T-cell (primary cell): ENCODE data around the gene BRD3. TPM values are rescaled to one million over a fixed set of nuclear protein-coding genes. Genes with fewer than 3 reads are reported as not detected.

ENCODE experiments used
- ATAC-seq, 4 experiments: fragments of 200-7000 bp in 3 of 4; fragments of 150-1000 bp in 1 of 4; cut with Tn5 transposase; replicated peaks in 1 of 4; 1 replicate in 3 of 4; 2 replicates in 1 of 4; pipeline ENCODE4 v1.10.0; 2021; ENCODE audit warnings: moderate library complexity in 3 of 4, mild to moderate bottlenecking in 2 of 4, moderate number of reproducible peaks in 1 of 4
- CTCF ChIA-PET, 2 donors: fragments of 300-600 bp; sonication (Branson Sonifier 250); formaldehyde crosslinking; loops; one replicate each; lab custom pipeline; 2022; ENCODE audit warnings: antibody characterized with exemption in 2 of 2; lab: Charles Lee
- POLR2A ChIA-PET, 2 donors: fragments of 300-600 bp; sonication (Branson Sonifier 250); formaldehyde crosslinking; loops; one replicate each; lab custom pipeline; 2022; ENCODE audit warnings: antibody characterized with exemption in 2 of 2; lab: Charles Lee
- DNase-seq, 35 experiments: peaks; one replicate each; pipeline versions ENCODE4 v3.0.0 to v3.0.0-alpha.2; 2013 to 2023
- H3K27ac ChIP-seq: one replicate; pipeline ENCODE4 v1.5.1; 2013; ENCODE audit warnings: low read length
- H3K27me3 ChIP-seq, 2 experiments: replicated peaks in 1 of 2; 1 replicate in 1 of 2; 2 replicates in 1 of 2; pipeline versions ENCODE4 v1.6.1 to v1.7.0; 2013; ENCODE audit warnings: low read length in 1 of 2, mixed read lengths in 1 of 2; ENCODE audit not compliant: control insufficient read depth in 2 of 2, insufficient read depth in 2 of 2; ENCODE audit errors: extremely low read depth in 1 of 2
- H3K36me3 ChIP-seq, 2 donors: 1 replicate in 1 of 2; 2 replicates in 1 of 2; pipeline versions ENCODE4 v1.6.1 to v1.7.0; 2013; ENCODE audit warnings: low read length in 1 of 2; ENCODE audit not compliant: control insufficient read depth in 2 of 2, insufficient read depth in 1 of 2; ENCODE audit errors: extremely low read depth in 1 of 2
- H3K4me1 ChIP-seq, 2 experiments: 1 replicate in 1 of 2; 2 replicates in 1 of 2; pipeline versions ENCODE4 v1.6.1 to v1.7.0; 2013; ENCODE audit warnings: low read length in 2 of 2, mixed read lengths in 1 of 2; ENCODE audit not compliant: insufficient read depth in 2 of 2, control insufficient read depth in 1 of 2; ENCODE audit errors: extremely low read depth in 1 of 2
- H3K4me3 ChIP-seq, 2 donors: 1 replicate in 1 of 2; 2 replicates in 1 of 2; pipeline versions ENCODE4 v1.5.1 to v1.7.0; 2013; ENCODE audit warnings: mild to moderate bottlenecking in 2 of 2, low read length in 1 of 2, moderate library complexity in 1 of 2; ENCODE audit not compliant: control insufficient read depth in 1 of 2; ENCODE audit errors: extremely low read depth in 1 of 2
- H3K9me3 ChIP-seq: 2 replicates; pipeline ENCODE4 v1.7.0; 2013
- H3K27ac Mint-ChIP-seq, 2 donors: one replicate each; pipeline ENCODE4 v1.8.0; 2020 to 2021; ENCODE audit warnings: mild to moderate bottlenecking in 2 of 2, mixed read lengths in 2 of 2
- H3K27me3 Mint-ChIP-seq, 2 donors: one replicate each; pipeline ENCODE4 v1.8.0; 2021 to 2022; ENCODE audit warnings: mixed read lengths in 2 of 2
- H3K36me3 Mint-ChIP-seq: one replicate; pipeline ENCODE4 v1.8.0; 2021; ENCODE audit warnings: mixed read lengths
- H3K4me1 Mint-ChIP-seq, 3 donors: one replicate each; pipeline ENCODE4 v1.8.0; 2020 to 2022; ENCODE audit warnings: mixed read lengths in 3 of 3, mild to moderate bottlenecking in 1 of 3
- H3K4me3 Mint-ChIP-seq, 3 donors: one replicate each; pipeline ENCODE4 v1.8.0; 2020 to 2022; ENCODE audit warnings: mild to moderate bottlenecking in 3 of 3, mixed read lengths in 3 of 3, moderate library complexity in 3 of 3
- H3K9me3 Mint-ChIP-seq, 3 donors: one replicate each; pipeline ENCODE4 v1.8.0; 2020 to 2022; ENCODE audit warnings: mixed read lengths in 3 of 3
- WGBS: methylation state at CpG from one replicate; pipeline ENCODE4 v1.1.5; 2013; ENCODE audit warnings: missing lambda C conversion rate; ENCODE audit not compliant: insufficient coverage; 5-methylcytosine and 5-hydroxymethylcytosine counted together
- total RNA-seq, 35 experiments: library from RNA in 6 of 35; stranded (reverse) in 6 of 35; fragments of 120-200 nt in 1 of 35; gene quantifications; one replicate each; pipeline versions ENCODE4 v1.2.1 to v1.2.4 and lab custom pipeline; 2013 to 2026

The BRD3 gene
- total RNA-seq, 5 donors from 2014 or later (not counting 1 experiment from before 2014, with no cell fraction given), result 33.7 to 63.7 (median 58.2) TPM

- Mint-ChIP-seq H3K27ac (no peak overlapping the region), H3K36me3 (no peaks in the 10 kb centered on the region), H3K4me1 (no peaks in the 10 kb centered on the region), H3K4me3 (no peak overlapping the region), H3K9me3 (peaks cover 0 to 4% (median 0%) of the 10 kb centered on the region in 3 donors), H3K27me3 (peaks cover 3 to 11% of the 10 kb centered on the region in 2 donors)
- ChIA-PET POLR2A (no interaction called here), CTCF (interaction anchor here in 1 of 2 donors (0.6 kb wide), 1 partner anchor 42 kb away, joined by 6 read pairs; no protein-coding TSS in a partner anchor)
- Histone ChIP-seq H3K4me3 (no peak overlapping the region), H3K4me1 (no peaks in the 10 kb centered on the region), H3K36me3 (no peaks in the 10 kb centered on the region), H3K9me3 (no peaks in the 10 kb centered on the region), H3K27ac (no peak overlapping the region), H3K27me3 (peaks cover 0 to 46% of the 10 kb centered on the region in 2 experiments)
- 85% methylated on average over 19 of the region's 20 CpGs for WGBS
- ATAC-seq, result no peak
- no peak for DNase-seq
Measured at GRCh38 chr9:134004131-134004873, 63.5 kb downstream of the BRD3 start.

- Mint-ChIP-seq H3K27me3 (peaks cover 0 to 11% of the 10 kb centered on the region in 2 donors), H3K36me3 (no peaks in the 10 kb centered on the region), H3K4me3 (no peak overlapping the region), H3K4me1 (no peaks in the 10 kb centered on the region), H3K27ac (no peak overlapping the region), H3K9me3 (peaks cover 0 to 4% (median 0%) of the 10 kb centered on the region in 3 donors)
- Histone ChIP-seq H3K36me3 (no peaks in the 10 kb centered on the region), H3K27ac (no peak overlapping the region), H3K9me3 (no peaks in the 10 kb centered on the region), H3K27me3 (peaks cover 0 to 39% of the 10 kb centered on the region in 2 experiments), H3K4me3 (no peak overlapping the region), H3K4me1 (no peaks in the 10 kb centered on the region)
- ChIA-PET CTCF (no interaction called here), POLR2A (no interaction called here)
- no peak for ATAC-seq
- 79% methylated on average over 2 of the region's 2 CpGs for WGBS
- no peak for DNase-seq
Measured at GRCh38 chr9:134003237-134003636, 64.6 kb downstream of the BRD3 start.

- no peak overlapping the region for H3K4me3 Mint-ChIP-seq
Measured at GRCh38 chr9:134002796-134003195, 65.0 kb downstream of the BRD3 start.

GRCh38 chr9:133999851-134000265, 68.0 kb downstream of the BRD3 start:
- peak overlapping the region in 1 of 2 donors; percentile 34 for H3K27ac Mint-ChIP-seq
- 64% methylated on average over 6 of the region's 6 CpGs for WGBS
- DNase-seq (no peak), ATAC-seq (no peak)
- Histone ChIP-seq H3K27ac (no peak overlapping the region), H3K36me3 (no peaks in the 10 kb centered on the region), H3K4me1 (no peaks in the 10 kb centered on the region), H3K4me3 (no peak overlapping the region), H3K27me3 (peaks cover 0 to 35% of the 10 kb centered on the region in 2 experiments), H3K9me3 (no peaks in the 10 kb centered on the region)
- no peaks in the 10 kb centered on the region for H3K36me3 Mint-ChIP-seq
- no peak overlapping the region for H3K4me3 Mint-ChIP-seq
- ChIA-PET CTCF (no interaction called here), POLR2A (interaction anchor here in 1 of 2 donors (0.6 kb wide), 1 partner anchor 23 kb away, joined by 5 read pairs; no protein-coding TSS in a partner anchor)
- peaks cover 0 to 5% of the 10 kb centered on the region in 2 donors for H3K27me3 Mint-ChIP-seq
- H3K4me1 Mint-ChIP-seq, result no peaks in the 10 kb centered on the region
- H3K9me3 Mint-ChIP-seq, result peaks cover 0 to 4% (median 0%) of the 10 kb centered on the region in 3 donors

More at GRCh38 chr9:134002796-134003195, 65.0 kb downstream of the BRD3 start:
- ChIA-PET POLR2A (no interaction called here), CTCF (no interaction called here)
- Histone ChIP-seq H3K9me3 (no peaks in the 10 kb centered on the region), H3K27ac (no peak overlapping the region), H3K27me3 (peaks cover 0 to 37% of the 10 kb centered on the region in 2 experiments), H3K4me3 (no peak overlapping the region), H3K36me3 (no peaks in the 10 kb centered on the region), H3K4me1 (no peaks in the 10 kb centered on the region)
- ATAC-seq (no peak), DNase-seq (no peak)
- H3K27ac Mint-ChIP-seq, result no peak overlapping the region
- peaks cover 0 to 11% of the 10 kb centered on the region in 2 donors for H3K27me3 Mint-ChIP-seq
- H3K36me3 Mint-ChIP-seq, result no peaks in the 10 kb centered on the region
- H3K4me1 Mint-ChIP-seq, result no peaks in the 10 kb centered on the region
- H3K9me3 Mint-ChIP-seq, result peaks cover 0 to 4% (median 0%) of the 10 kb centered on the region in 3 donors
- WGBS, result no CpG with 5 or more reads among the region's 2 CpGs

- WGBS, result 94% methylated on average over 1 of the region's 1 CpG
- DNase-seq (no peak), ATAC-seq (no peak)
- ChIA-PET POLR2A (interaction anchor here in 1 of 2 donors (0.6 kb wide), 1 partner anchor 24 kb away, joined by 5 read pairs; no protein-coding TSS in a partner anchor), CTCF (no interaction called here)
- Mint-ChIP-seq H3K36me3 (no peaks in the 10 kb centered on the region), H3K4me3 (no peak overlapping the region), H3K4me1 (peaks cover 0 to 5% (median 3%) of the 10 kb centered on the region in 3 donors), H3K27ac (no peak overlapping the region), H3K9me3 (peaks cover 0 to 4% (median 0%) of the 10 kb centered on the region in 3 donors), H3K27me3 (peaks cover 0 to 5% of the 10 kb centered on the region in 2 donors)
- peaks cover 0 to 36% of the 10 kb centered on the region in 2 experiments for H3K27me3 ChIP-seq
- peaks cover 0 to 7% of the 10 kb centered on the region in 2 experiments for H3K4me1 ChIP-seq
- no peaks in the 10 kb centered on the region for H3K9me3 ChIP-seq
- no peak overlapping the region for H3K27ac ChIP-seq
- no peaks in the 10 kb centered on the region for H3K36me3 ChIP-seq
- no peak overlapping the region for H3K4me3 ChIP-seq
Measured at GRCh38 chr9:133998915-133999595, 68.8 kb downstream of the BRD3 start.

GRCh38 chr9:133997584-133997983, 70.2 kb downstream of the BRD3 start:
- no peaks in the 10 kb centered on the region for H3K27me3 Mint-ChIP-seq
- H3K9me3 ChIP-seq, result no peaks in the 10 kb centered on the region
- peaks cover 0 to 10% (median 6%) of the 10 kb centered on the region in 3 donors for H3K4me1 Mint-ChIP-seq
- CTCF ChIA-PET, result no interaction called here
- H3K27ac ChIP-seq, result no peak overlapping the region
- POLR2A ChIA-PET, result no interaction called here
- no peaks in the 10 kb centered on the region for H3K36me3 Mint-ChIP-seq
- no peak overlapping the region for H3K27ac Mint-ChIP-seq
- DNase-seq (no peak), ATAC-seq (no peak)
- H3K4me3 Mint-ChIP-seq, result no peak overlapping the region
- H3K4me1 ChIP-seq, result peaks cover 0 to 20% of the 10 kb centered on the region in 2 experiments
- WGBS, result 86% methylated on average over 2 of the region's 2 CpGs
- no peaks in the 10 kb centered on the region for H3K9me3 Mint-ChIP-seq
- H3K27me3 ChIP-seq, result peaks cover 0 to 32% of the 10 kb centered on the region in 2 experiments
- H3K36me3 ChIP-seq, result no peaks in the 10 kb centered on the region
- no peak overlapping the region for H3K4me3 ChIP-seq
